ENCODE data around the gene FSCN2.

DNA sequence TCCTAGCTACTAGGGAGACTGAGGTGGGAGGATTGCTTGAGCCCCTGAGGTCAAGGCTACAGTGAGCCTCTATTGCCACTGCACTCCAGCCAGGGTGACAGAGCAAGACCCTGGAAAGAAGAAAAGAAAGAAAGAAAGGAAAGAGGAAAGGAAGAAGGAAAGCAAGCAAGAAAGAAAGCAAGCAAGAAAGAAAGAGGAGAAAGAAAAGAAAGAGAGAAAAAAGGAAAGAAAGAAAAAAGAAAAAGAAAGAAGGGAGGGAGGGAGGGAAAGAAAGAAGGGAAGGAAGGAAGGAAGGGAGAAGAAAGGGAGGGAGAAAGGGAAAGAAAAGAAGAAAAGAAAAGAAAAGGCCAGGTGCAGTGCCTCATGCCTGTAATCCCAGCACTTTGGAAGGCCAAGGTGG is 24.6 kb upstream of the FSCN2 start:
- TF ChIP-seq CTCF (IDR thresholded peaks at IDR 0.05) = no peak
- no peak for TF ChIP-seq POLR2A (IDR thresholded peaks at IDR 0.05)

Measured in lower leg skin (tissue), 3 donors.